ENCODE data around the gene RIPOR3. TPM values are rescaled to one million over a fixed set of nuclear protein-coding genes. Genes with fewer than 3 reads are reported as not detected.
"Not testable (repeated sequence)": the region's sequence is repeated elsewhere in the genome, so short reads cannot be mapped to it uniquely, and the experiment has no call there.

Gene RIPOR3
- polyA plus RNA-seq, 5 donors: 2.2 to 4.1 (median 3.0) TPM

GRCh38 chr20:50557549-50558134 is 133.7 kb downstream of the RIPOR3 start:
- no peak for DNase-seq

- DNase-seq: no peak
Observed at GRCh38 chr20:50555662-50556061, 135.7 kb downstream of the RIPOR3 start.

- no peak for DNase-seq
Observed at GRCh38 chr20:50554694-50555579, 136.4 kb downstream of the RIPOR3 start.

- no peak for DNase-seq
Observed at GRCh38 chr20:50552979-50553378, 138.4 kb downstream of the RIPOR3 start.

- DNase-seq: no peak
Observed at GRCh38 chr20:50551288-50551687, 140.1 kb downstream of the RIPOR3 start.

- no peak for DNase-seq
Observed at GRCh38 chr20:50550531-50550930, 140.8 kb downstream of the RIPOR3 start.

GRCh38 chr20:50548396-50548795 is 142.9 kb downstream of the RIPOR3 start:
- no peak for DNase-seq

GRCh38 chr20:50547964-50548363 is 143.4 kb downstream of the RIPOR3 start:
- no peak for DNase-seq

- no peak for DNase-seq
Observed at GRCh38 chr20:50546729-50547314, 144.5 kb downstream of the RIPOR3 start.

- DNase-seq: no peak
Observed at GRCh38 chr20:50545126-50545525, 146.2 kb downstream of the RIPOR3 start.

- peak in 1 of 2 donors; percentile 45 for DNase-seq
Observed at GRCh38 chr20:50543326-50543725, 148.0 kb downstream of the RIPOR3 start.

GRCh38 chr20:50541606-50542041 is 149.7 kb downstream of the RIPOR3 start:
- DNase-seq: no peak

GRCh38 chr20:50540620-50541605 is 150.4 kb downstream of the RIPOR3 start:
- DNase-seq: no peak

- DNase-seq: not testable (repeated sequence)
Observed at GRCh38 chr20:50539798-50540197, 151.5 kb downstream of the RIPOR3 start.

- DNase-seq: no peak
Observed at GRCh38 chr20:50538276-50538675, 153.1 kb downstream of the RIPOR3 start.

- no peak for DNase-seq
Observed at GRCh38 chr20:50537546-50538201, 153.7 kb downstream of the RIPOR3 start.

GRCh38 chr20:50536333-50536732 is 155.0 kb downstream of the RIPOR3 start:
- DNase-seq: peak; percentile 46 to 52

Data from right lung (tissue), 5 donors.